Neural cell (in vitro differentiated cells): ENCODE measurements around the gene TYR. TPM values are rescaled to one million over a fixed set of nuclear protein-coding genes. Genes with fewer than 3 reads are reported as not detected.

Source experiments
- H2AFZ ChIP-seq: fragments of 200-600, 300-800 bp; sonication (generic), shearing (Covaris generic); 2 replicates; pipeline ENCODE4 v1.6.0; 2014; ENCODE audit warnings: low read depth, mild to moderate bottlenecking, antibody characterized with exemption, low read length, moderate library complexity
- H3F3A ChIP-seq: fragments of 200-600 bp; shearing (Covaris generic); 2 replicates; pipeline ENCODE4 v1.6.1; 2016; ENCODE audit warnings: mild to moderate bottlenecking, moderate library complexity, mixed read lengths, antibody characterized with exemption, low read length; ENCODE audit not compliant: insufficient read depth, poor library complexity, severe bottlenecking
- H3K27ac ChIP-seq: fragments of 200-600, 300-800 bp; sonication (generic), shearing (Covaris generic); 2 replicates; pipeline ENCODE4 v1.5.1; 2014; ENCODE audit warnings: mild to moderate bottlenecking, low read length, moderate library complexity
- H3K27me3 ChIP-seq: fragments of 300-800, 200-600 bp; sonication (generic), shearing (Covaris generic); 2 replicates; pipeline ENCODE4 v1.6.0; 2014; ENCODE audit warnings: mild to moderate bottlenecking, low read depth, low read length, moderate library complexity; ENCODE audit not compliant: insufficient read depth
- H3K36me3 ChIP-seq: fragments of 300-800, 200-600 bp; sonication (generic), shearing (Covaris generic); 2 replicates; pipeline ENCODE4 v1.5.1; 2014; ENCODE audit warnings: mild to moderate bottlenecking, antibody characterized with exemption, low read length, moderate library complexity; ENCODE audit not compliant: insufficient read depth
- H3K4me2 ChIP-seq: fragments of 300-800, 200-600 bp; sonication (generic), shearing (Covaris generic); 2 replicates; pipeline ENCODE4 v1.6.0; 2014; ENCODE audit warnings: mild to moderate bottlenecking, low read length
- H3K4me3 ChIP-seq: fragments of 300-800, 200-600 bp; sonication (generic), shearing (Covaris generic); 2 replicates; pipeline ENCODE4 v1.5.1; 2014; ENCODE audit warnings: mild to moderate bottlenecking, low read length, moderate library complexity
- H3K79me2 ChIP-seq: fragments of 200-600 bp; shearing (Covaris generic); replicated peaks from 2 replicates; pipeline ENCODE4 v1.6.0; 2014; ENCODE audit warnings: mild to moderate bottlenecking, low read length, moderate library complexity; ENCODE audit not compliant: insufficient read depth
- H3K9ac ChIP-seq: fragments of 300-800, 200-600 bp; sonication (generic), shearing (Covaris generic); 2 replicates; pipeline ENCODE4 v1.6.1; 2016; ENCODE audit warnings: mild to moderate bottlenecking, low read length, mixed read lengths
- H3K9me2 ChIP-seq: fragments of 200-600 bp; shearing (Covaris generic); 2 replicates; pipeline ENCODE4 v1.6.1; 2016; ENCODE audit warnings: mild to moderate bottlenecking, low read length, mixed read lengths; ENCODE audit not compliant: insufficient read depth
- H3K9me3 ChIP-seq: fragments of 200-600, 300-800 bp; sonication (generic), shearing (Covaris generic); 2 replicates; pipeline ENCODE4 v1.6.1; 2016; ENCODE audit warnings: mild to moderate bottlenecking, mixed run types, low read length, moderate library complexity, mixed read lengths
- H4K20me1 ChIP-seq: fragments of 200-600 bp; shearing (Covaris generic); 2 replicates; pipeline ENCODE4 v1.6.1; 2016; ENCODE audit warnings: mild to moderate bottlenecking, mixed run types; ENCODE audit not compliant: insufficient read depth
- EP300 ChIP-seq: fragments of 450-650 bp; conservative IDR thresholded peaks from 2 replicates; pipeline ENCODE4 v1.6.1; 2014; ENCODE audit warnings: antibody characterized with exemption, mild to moderate bottlenecking, moderate library complexity; ENCODE audit not compliant: poor library complexity, severe bottlenecking
- EZH2 ChIP-seq: fragments of 200-600, 300-800 bp; shearing (Covaris generic), sonication (generic); IDR thresholded peaks from 2 replicates; pipeline ENCODE4 v1.6.1; 2014; ENCODE audit warnings: antibody characterized with exemption, low read length, borderline replicate concordance, mild to moderate bottlenecking; ENCODE audit not compliant: insufficient read depth, poor library complexity, severe bottlenecking
- MXI1 ChIP-seq: fragments of 450-650 bp; conservative IDR thresholded peaks from 2 replicates; pipeline ENCODE4 v1.6.1; 2014; ENCODE audit warnings: antibody characterized with exemption, mild to moderate bottlenecking; ENCODE audit not compliant: poor library complexity, severe bottlenecking
- POLR2AphosphoS5 ChIP-seq: IDR thresholded peaks from 2 replicates; pipeline ENCODE4 v1.6.1; 2012
- RAD21 ChIP-seq: fragments of 450-650 bp; conservative IDR thresholded peaks from 2 replicates; pipeline ENCODE4 v1.6.1; 2014; ENCODE audit warnings: antibody characterized with exemption, mild to moderate bottlenecking, moderate library complexity
- REST ChIP-seq: IDR thresholded peaks from 2 replicates; pipeline ENCODE4 v1.6.1; 2012; ENCODE audit warnings: borderline replicate concordance
- SMC3 ChIP-seq: fragments of 450-650 bp; conservative IDR thresholded peaks from 2 replicates; pipeline ENCODE4 v1.6.1; 2014; ENCODE audit warnings: antibody characterized with exemption, mild to moderate bottlenecking, moderate library complexity; ENCODE audit not compliant: poor library complexity
- TAF1 ChIP-seq: IDR thresholded peaks from 2 replicates; pipeline ENCODE4 v1.6.1; 2012; ENCODE audit warnings: low read depth
- polyA plus RNA-seq: library from polyadenylated mRNA; depleted of rRNA; stranded (reverse); fragments of >200 nt; gene quantifications from 2 replicates; pipeline ENCODE4 v1.2.3, GENCODE V29; 2014
- TF ChIP-seq, protein P1 (sequence below): fragments of 450-650 bp; IDR thresholded peaks from 2 replicates; pipeline ENCODE4 v1.5.1; 2014; ENCODE audit warnings: antibody characterized with exemption, mild to moderate bottlenecking, moderate library complexity; ENCODE audit not compliant: poor library complexity, severe bottlenecking

TYR gene
- polyA plus RNA-seq, 1 donor from 2014 or later, result not detected

DNA sequence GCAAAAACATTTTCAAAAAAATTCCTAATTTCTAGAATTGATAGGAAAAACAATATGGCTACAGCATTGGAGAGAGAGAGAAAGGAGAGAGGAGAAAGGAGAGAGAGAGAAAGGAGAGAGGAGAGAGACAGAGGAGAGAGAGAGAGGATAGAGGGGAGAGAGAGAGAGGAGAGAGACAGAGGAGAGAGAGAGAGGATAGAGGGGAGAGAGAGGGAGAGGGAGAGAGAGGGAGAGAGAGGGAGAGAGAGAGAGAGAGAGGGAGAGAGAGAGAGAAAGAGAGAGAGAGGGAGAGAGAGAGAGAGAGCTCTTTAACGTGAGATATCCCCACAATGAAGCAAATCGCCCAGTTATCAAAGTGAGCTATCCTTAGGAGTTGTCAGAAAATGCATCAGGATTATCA lies 737 bp upstream of the TYR start:
- TF ChIP-seq RAD21 (no peak), EP300 (no peak), REST (no peak), SMC3 (no peak), MXI1 (no peak)
- no peaks in the 10 kb centered on the region for H3K36me3 ChIP-seq
- H2AFZ ChIP-seq, result no peak overlapping the region
- no peaks in the 10 kb centered on the region for H3K27me3 ChIP-seq
- H3K4me2 ChIP-seq, result no peak overlapping the region
- H3K9me3 ChIP-seq, result no peaks in the 10 kb centered on the region
- no peak overlapping the region for H3K4me3 ChIP-seq
- no peaks in the 10 kb centered on the region for H3K9me2 ChIP-seq
- H3F3A ChIP-seq, result no peaks in the 10 kb centered on the region
- no peak overlapping the region for H3K9ac ChIP-seq
- H3K27ac ChIP-seq, result no peak overlapping the region
- H4K20me1 ChIP-seq, result no peaks in the 10 kb centered on the region
- H3K79me2 ChIP-seq, result no peaks in the 10 kb centered on the region

DNA sequence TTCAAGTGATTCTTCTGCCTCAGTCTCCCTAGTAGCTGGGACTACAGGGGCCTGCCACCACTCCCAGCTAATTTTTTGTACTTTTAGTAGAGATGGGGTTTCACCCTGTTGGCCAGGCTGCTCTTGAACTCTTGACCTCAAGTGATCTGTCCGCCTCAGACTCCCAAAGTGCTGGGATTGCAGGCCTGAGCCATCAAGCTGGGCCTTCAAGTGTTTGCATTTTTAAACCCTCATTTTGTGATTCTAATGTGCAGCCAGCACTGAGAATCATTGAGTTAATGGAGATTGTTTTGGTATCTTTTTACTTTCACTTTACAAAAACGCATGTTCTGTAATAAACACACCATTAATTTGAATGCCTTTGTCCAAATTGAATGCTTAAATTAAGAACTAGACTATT lies 3.4 kb downstream of the TYR start:
- no peaks in the 10 kb centered on the region for H3K27me3 ChIP-seq
- H3K79me2 ChIP-seq, result no peaks in the 10 kb centered on the region
- H3K9ac ChIP-seq, result no peak overlapping the region
- TF ChIP-seq EP300 (no peak), SMC3 (no peak), TAF1 (no peak), REST (no peak), EZH2 (no peak), RAD21 (no peak), POLR2AphosphoS5 (no peak), MXI1 (no peak)
- TF ChIP-seq, protein P1, sequence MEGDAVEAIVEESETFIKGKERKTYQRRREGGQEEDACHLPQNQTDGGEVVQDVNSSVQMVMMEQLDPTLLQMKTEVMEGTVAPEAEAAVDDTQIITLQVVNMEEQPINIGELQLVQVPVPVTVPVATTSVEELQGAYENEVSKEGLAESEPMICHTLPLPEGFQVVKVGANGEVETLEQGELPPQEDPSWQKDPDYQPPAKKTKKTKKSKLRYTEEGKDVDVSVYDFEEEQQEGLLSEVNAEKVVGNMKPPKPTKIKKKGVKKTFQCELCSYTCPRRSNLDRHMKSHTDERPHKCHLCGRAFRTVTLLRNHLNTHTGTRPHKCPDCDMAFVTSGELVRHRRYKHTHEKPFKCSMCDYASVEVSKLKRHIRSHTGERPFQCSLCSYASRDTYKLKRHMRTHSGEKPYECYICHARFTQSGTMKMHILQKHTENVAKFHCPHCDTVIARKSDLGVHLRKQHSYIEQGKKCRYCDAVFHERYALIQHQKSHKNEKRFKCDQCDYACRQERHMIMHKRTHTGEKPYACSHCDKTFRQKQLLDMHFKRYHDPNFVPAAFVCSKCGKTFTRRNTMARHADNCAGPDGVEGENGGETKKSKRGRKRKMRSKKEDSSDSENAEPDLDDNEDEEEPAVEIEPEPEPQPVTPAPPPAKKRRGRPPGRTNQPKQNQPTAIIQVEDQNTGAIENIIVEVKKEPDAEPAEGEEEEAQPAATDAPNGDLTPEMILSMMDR, result no peak
- H3K27ac ChIP-seq, result no peak overlapping the region
- no peaks in the 10 kb centered on the region for H3K9me3 ChIP-seq
- no peaks in the 10 kb centered on the region for H3K36me3 ChIP-seq
- no peaks in the 10 kb centered on the region for H3F3A ChIP-seq
- H3K4me3 ChIP-seq, result no peak overlapping the region
- no peaks in the 10 kb centered on the region for H3K9me2 ChIP-seq
- H2AFZ ChIP-seq, result no peak overlapping the region
- no peak overlapping the region for H3K4me2 ChIP-seq
- H4K20me1 ChIP-seq, result no peaks in the 10 kb centered on the region
